Peyer's patch (tissue), 4 donors: ENCODE data around the gene RAB3GAP1.

Experiments
- POLR2A ChIP-seq, 2 donors: fragments of 450-650 bp; IDR thresholded peaks; one replicate each; pipeline ENCODE4 v1.5.1; 2017; ENCODE audit warnings: antibody characterized with exemption in 2 of 2, mild to moderate bottlenecking in 2 of 2, moderate library complexity in 2 of 2
- TF ChIP-seq, protein P1 (sequence below), 6 experiments: fragments of 450-650 bp in 4 of 6; fragments of 200-600 bp in 2 of 6; sonication (generic) in 1 of 6; IDR thresholded peaks; one replicate each; pipeline ENCODE4 v1.5.1; 2017 to 2019; ENCODE audit warnings: antibody characterized with exemption in 6 of 6, mild to moderate bottlenecking in 3 of 6, moderate library complexity in 1 of 6

DNA sequence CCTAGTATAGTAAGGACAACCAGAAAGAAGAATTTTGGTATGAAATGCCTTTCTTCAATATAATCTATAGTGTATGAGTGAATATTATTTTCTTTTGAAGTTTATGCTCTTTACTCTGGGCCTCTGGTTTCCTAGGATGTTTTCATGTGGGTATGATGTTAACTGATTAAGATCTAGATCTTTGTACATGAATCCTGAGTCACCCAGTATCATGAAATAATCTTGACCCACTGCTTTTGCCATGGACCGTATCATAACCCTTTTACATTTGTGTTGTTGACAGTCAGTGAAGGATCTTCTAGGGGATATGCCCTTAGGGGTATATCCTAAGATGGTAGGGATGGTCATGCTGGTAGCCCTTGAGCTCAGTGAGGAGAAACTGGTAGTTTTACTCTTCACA lies 100.3 kb downstream of the RAB3GAP1 start:
- TF ChIP-seq, protein P1, sequence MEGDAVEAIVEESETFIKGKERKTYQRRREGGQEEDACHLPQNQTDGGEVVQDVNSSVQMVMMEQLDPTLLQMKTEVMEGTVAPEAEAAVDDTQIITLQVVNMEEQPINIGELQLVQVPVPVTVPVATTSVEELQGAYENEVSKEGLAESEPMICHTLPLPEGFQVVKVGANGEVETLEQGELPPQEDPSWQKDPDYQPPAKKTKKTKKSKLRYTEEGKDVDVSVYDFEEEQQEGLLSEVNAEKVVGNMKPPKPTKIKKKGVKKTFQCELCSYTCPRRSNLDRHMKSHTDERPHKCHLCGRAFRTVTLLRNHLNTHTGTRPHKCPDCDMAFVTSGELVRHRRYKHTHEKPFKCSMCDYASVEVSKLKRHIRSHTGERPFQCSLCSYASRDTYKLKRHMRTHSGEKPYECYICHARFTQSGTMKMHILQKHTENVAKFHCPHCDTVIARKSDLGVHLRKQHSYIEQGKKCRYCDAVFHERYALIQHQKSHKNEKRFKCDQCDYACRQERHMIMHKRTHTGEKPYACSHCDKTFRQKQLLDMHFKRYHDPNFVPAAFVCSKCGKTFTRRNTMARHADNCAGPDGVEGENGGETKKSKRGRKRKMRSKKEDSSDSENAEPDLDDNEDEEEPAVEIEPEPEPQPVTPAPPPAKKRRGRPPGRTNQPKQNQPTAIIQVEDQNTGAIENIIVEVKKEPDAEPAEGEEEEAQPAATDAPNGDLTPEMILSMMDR (IDR thresholded peaks at IDR 0.05) = no peak
- no peak for TF ChIP-seq POLR2A (IDR thresholded peaks at IDR 0.05)
